Neuronal stem cell (in vitro differentiated cells): ENCODE data around the gene B3GNT8.

Experiments
- DNase-seq: peaks from one replicate; pipeline ENCODE4 v3.0.0-alpha.2; 2013; ENCODE audit warnings: low spot score
- H2AFZ ChIP-seq: one replicate; pipeline ENCODE4 v1.6.1; 2013; ENCODE audit warnings: mild to moderate bottlenecking, low read length, inconsistent platforms
- H2AK5ac ChIP-seq: 2 replicates; pipeline ENCODE4 v1.6.1; 2013; ENCODE audit warnings: low read depth, mild to moderate bottlenecking, inconsistent platforms, low read length, moderate library complexity, mixed read lengths
- H2BK120ac ChIP-seq: 2 replicates; pipeline ENCODE4 v1.6.1; 2013; ENCODE audit warnings: low read depth, mild to moderate bottlenecking, inconsistent platforms, low read length, moderate library complexity, mixed read lengths
- H2BK12ac ChIP-seq: one replicate; pipeline ENCODE4 v1.6.1; 2013; ENCODE audit warnings: low read length, inconsistent platforms
- H2BK15ac ChIP-seq: 2 replicates; pipeline ENCODE4 v1.6.1; 2013; ENCODE audit warnings: mild to moderate bottlenecking, low read length, inconsistent platforms, mixed read lengths
- H2BK5ac ChIP-seq: one replicate; pipeline ENCODE4 v1.6.1; 2013; ENCODE audit warnings: inconsistent platforms, mild to moderate bottlenecking, low read length, moderate library complexity
- H3K14ac ChIP-seq: one replicate; pipeline ENCODE4 v1.6.1; 2013; ENCODE audit warnings: low read length, inconsistent platforms
- H3K18ac ChIP-seq: 2 replicates; pipeline ENCODE4 v1.6.1; 2013; ENCODE audit warnings: low read length, inconsistent platforms
- H3K23ac ChIP-seq: 2 replicates; pipeline ENCODE4 v1.6.1; 2013; ENCODE audit warnings: low read depth, mild to moderate bottlenecking, mixed read lengths, low read length, inconsistent platforms; ENCODE audit not compliant: poor library complexity
- H3K27ac ChIP-seq: replicated peaks from 3 replicates; pipeline ENCODE4 v1.5.1; 2013; ENCODE audit warnings: low read length, inconsistent platforms
- H3K27me3 ChIP-seq, 3 experiments: 2 replicates each; pipeline ENCODE4 v1.6.1; 2013; ENCODE audit warnings: low read length in 3 of 3, mild to moderate bottlenecking in 2 of 3, inconsistent platforms in 1 of 3, low read depth in 1 of 3, mixed read lengths in 1 of 3, moderate library complexity in 1 of 3; ENCODE audit not compliant: control insufficient read depth in 3 of 3, insufficient read depth in 3 of 3
- H3K36me3 ChIP-seq, 2 donors: replicated peaks in 1 of 2; 2 replicates each; pipeline ENCODE4 v1.6.1; 2013; ENCODE audit warnings: low read length in 2 of 2; ENCODE audit not compliant: control insufficient read depth in 2 of 2, insufficient read depth in 2 of 2
- H3K4ac ChIP-seq: 2 replicates; pipeline ENCODE4 v1.6.1; 2013; ENCODE audit warnings: inconsistent platforms, mild to moderate bottlenecking, low read length, moderate library complexity
- H3K4me1 ChIP-seq, 2 donors: 1 replicate in 1 of 2; 2 replicates in 1 of 2; pipeline ENCODE4 v1.6.1; 2013; ENCODE audit warnings: low read length in 2 of 2, low read depth in 1 of 2; ENCODE audit not compliant: control insufficient read depth in 2 of 2, insufficient read depth in 1 of 2
- H3K4me2 ChIP-seq: one replicate; pipeline ENCODE4 v1.6.1; 2013; ENCODE audit warnings: mild to moderate bottlenecking, low read length, inconsistent platforms; ENCODE audit not compliant: insufficient read depth, poor library complexity, severe bottlenecking
- H3K4me3 ChIP-seq, 2 donors: 2 replicates each; pipeline ENCODE4 v1.5.1; 2013; ENCODE audit warnings: low read length in 2 of 2, mild to moderate bottlenecking in 2 of 2, inconsistent platforms in 1 of 2, moderate library complexity in 1 of 2
- H3K79me1 ChIP-seq: one replicate; pipeline ENCODE4 v1.6.1; 2013; ENCODE audit warnings: low read depth, mild to moderate bottlenecking, inconsistent platforms, low read length, moderate library complexity
- H3K9ac ChIP-seq: one replicate; pipeline ENCODE4 v1.6.1; 2013; ENCODE audit warnings: mild to moderate bottlenecking, low read depth, low read length, inconsistent platforms; ENCODE audit not compliant: poor library complexity
- H3K9me3 ChIP-seq, 2 donors: replicated peaks in 1 of 2; 2 replicates each; pipeline versions ENCODE3 to v1.6.1; 2013; ENCODE audit warnings: low read length in 2 of 2, mild to moderate bottlenecking in 2 of 2, inconsistent platforms in 1 of 2, low read depth in 1 of 2, mixed read lengths in 1 of 2, moderate library complexity in 1 of 2; ENCODE audit not compliant: control insufficient read depth in 2 of 2, insufficient read depth in 1 of 2
- H4K8ac ChIP-seq: one replicate; pipeline ENCODE4 v1.6.1; 2013; ENCODE audit warnings: low read depth, mild to moderate bottlenecking, inconsistent platforms, low read length, moderate library complexity
- H4K91ac ChIP-seq: one replicate; pipeline ENCODE4 v1.6.1; 2013; ENCODE audit warnings: low read length, low read depth, mild to moderate bottlenecking, inconsistent platforms; ENCODE audit not compliant: poor library complexity
- WGBS, 2 donors: extraction: QIAGEN DNeasy Blood & Tissue Kit; methylation state at CpG; one replicate each; pipeline ENCODE4 v1.1.7; 2013; ENCODE audit warnings: missing lambda C conversion rate in 2 of 2, mixed read lengths in 1 of 2; ENCODE audit not compliant: insufficient read length in 2 of 2, insufficient replicate concordance in 1 of 2; ENCODE audit errors: extremely low coverage in 2 of 2; 5-methylcytosine and 5-hydroxymethylcytosine counted together

B3GNT8 gene

GRCh38 chr19:41403181-41403970, 23.8 kb downstream of the B3GNT8 start:
- H4K91ac ChIP-seq: no peak overlapping the region
- H3K18ac ChIP-seq: no peak overlapping the region
- H3K4me1 ChIP-seq: peaks cover 11 to 13% of the 10 kb centered on the region in 2 donors
- H3K9ac ChIP-seq: peak overlapping the region; percentile 63
- H3K36me3 ChIP-seq: peaks cover 0 to 3% of the 10 kb centered on the region in 2 donors
- H3K9me3 ChIP-seq: no peaks in the 10 kb centered on the region
- H2BK120ac ChIP-seq: no peak overlapping the region
- no peak overlapping the region for H2AK5ac ChIP-seq
- H3K79me1 ChIP-seq: no peaks in the 10 kb centered on the region
- H2BK5ac ChIP-seq: no peak overlapping the region
- no peak overlapping the region for H2AFZ ChIP-seq
- no peak for DNase-seq
- WGBS, 2 donors: no CpG with 5 or more reads among the region's 12 CpGs
- H3K4me2 ChIP-seq: no peak overlapping the region
- H3K4me3 ChIP-seq: no peak overlapping the region
- H3K27ac ChIP-seq: no peak overlapping the region
- no peak overlapping the region for H4K8ac ChIP-seq
- H3K4ac ChIP-seq: no peak overlapping the region
- no peak overlapping the region for H3K23ac ChIP-seq
- no peak overlapping the region for H2BK15ac ChIP-seq
- no peaks in the 10 kb centered on the region for H3K27me3 ChIP-seq
- H2BK12ac ChIP-seq: no peak overlapping the region
- no peak overlapping the region for H3K14ac ChIP-seq

- Histone ChIP-seq H3K23ac (no peak overlapping the region), H3K18ac (no peak overlapping the region), H3K79me1 (no peaks in the 10 kb centered on the region), H3K4ac (no peak overlapping the region), H3K4me2 (no peak overlapping the region), H3K27ac (no peak overlapping the region), H3K4me1 (peaks cover 5% of the 10 kb centered on the region in 2 donors), H2AFZ (no peak overlapping the region), H2BK5ac (no peak overlapping the region), H3K36me3 (no peaks in the 10 kb centered on the region), H2BK15ac (no peak overlapping the region), H2AK5ac (no peak overlapping the region), H3K9ac (no peak overlapping the region), H3K4me3 (no peak overlapping the region), H3K27me3 (no peaks in the 10 kb centered on the region), H4K8ac (no peak overlapping the region), H3K9me3 (no peaks in the 10 kb centered on the region), H4K91ac (no peak overlapping the region), H2BK120ac (no peak overlapping the region), H3K14ac (no peak overlapping the region), H2BK12ac (no peak overlapping the region)
- DNase-seq: no peak
- WGBS, 2 donors: no CpG with 5 or more reads among the region's 3 CpGs
Observed at GRCh38 chr19:41402010-41402409, 25.2 kb downstream of the B3GNT8 start.

DNA sequence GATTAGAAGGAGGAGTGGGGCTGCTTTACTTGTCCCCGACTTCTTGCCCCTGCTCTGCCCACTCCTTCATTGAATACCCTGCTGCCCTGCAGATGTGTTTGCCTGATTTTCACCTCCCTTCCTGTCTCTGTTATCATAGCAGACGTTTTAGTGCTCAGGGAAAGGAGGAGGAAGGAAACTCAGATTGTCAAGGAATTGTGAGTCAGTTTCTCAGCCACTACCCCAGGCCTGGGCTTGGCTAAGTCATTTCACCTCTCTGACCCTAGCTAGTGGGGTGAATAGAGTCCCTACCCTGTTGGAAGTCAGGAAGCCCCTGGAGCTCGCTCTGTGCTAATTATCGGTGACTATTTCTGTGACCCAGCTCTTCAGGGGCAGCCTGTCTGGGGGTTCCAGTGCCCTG, 25.7 kb downstream of the B3GNT8 start:
- Histone ChIP-seq H4K91ac (no peak overlapping the region), H3K18ac (no peak overlapping the region), H2BK15ac (no peak overlapping the region), H3K14ac (no peak overlapping the region), H3K23ac (no peak overlapping the region), H4K8ac (no peak overlapping the region), H3K4me3 (no peak overlapping the region), H2BK12ac (no peak overlapping the region), H3K27ac (no peak overlapping the region), H3K4me2 (no peak overlapping the region), H2AK5ac (no peak overlapping the region), H3K4me1 (peaks cover 3 to 5% of the 10 kb centered on the region in 2 donors), H3K9ac (no peak overlapping the region), H3K4ac (no peak overlapping the region), H3K36me3 (no peaks in the 10 kb centered on the region), H2BK120ac (no peak overlapping the region), H3K9me3 (no peaks in the 10 kb centered on the region), H3K27me3 (no peaks in the 10 kb centered on the region), H3K79me1 (no peaks in the 10 kb centered on the region), H2BK5ac (no peak overlapping the region), H2AFZ (no peak overlapping the region)
- no peak for DNase-seq
- no CpG with 5 or more reads among the region's 4 CpGs for WGBS, 2 donors

GRCh38 chr19:41399525-41399924, 27.6 kb downstream of the B3GNT8 start:
- Histone ChIP-seq H2BK12ac (no peak overlapping the region), H3K14ac (no peak overlapping the region), H3K79me1 (no peaks in the 10 kb centered on the region), H2BK15ac (no peak overlapping the region), H4K8ac (no peak overlapping the region), H3K27ac (no peak overlapping the region), H3K36me3 (no peaks in the 10 kb centered on the region), H3K27me3 (no peaks in the 10 kb centered on the region), H2AFZ (no peak overlapping the region), H3K4me2 (no peak overlapping the region), H3K9ac (no peak overlapping the region), H3K4me3 (no peak overlapping the region), H3K9me3 (no peaks in the 10 kb centered on the region), H3K4me1 (peaks cover 3 to 5% of the 10 kb centered on the region in 2 donors), H4K91ac (no peak overlapping the region), H3K18ac (no peak overlapping the region), H2BK5ac (no peak overlapping the region), H2BK120ac (no peak overlapping the region), H2AK5ac (no peak overlapping the region), H3K23ac (no peak overlapping the region), H3K4ac (no peak overlapping the region)
- no CpG with 5 or more reads among the region's 2 CpGs for WGBS, 2 donors
- DNase-seq: no peak
